HL-60 (cell line): ENCODE data around the gene EXOC1.

ENCODE experiments used
- DNase-seq, 2 experiments: peaks; one replicate each; pipeline ENCODE4 v3.0.0-alpha.2; 2010 to 2020; ENCODE audit warnings: low read depth in 1 of 2, low spot score in 1 of 2
- H3K27ac ChIP-seq: fragments of 250-450 bp; sonication (Bioruptor Pico); replicated peaks from 2 replicates; pipeline ENCODE4 v1.5.1; 2020; ENCODE audit warnings: mild to moderate bottlenecking, moderate library complexity
- H3K27me3 ChIP-seq: fragments of 250-450 bp; sonication (Bioruptor Pico); 2 replicates; pipeline ENCODE4 v1.5.1; 2021; ENCODE audit warnings: mild to moderate bottlenecking, moderate library complexity; ENCODE audit not compliant: insufficient read depth, poor library complexity, severe bottlenecking
- H3K4me3 ChIP-seq: replicated peaks from 2 replicates; pipeline ENCODE4 v1.5.1; 2011; ENCODE audit warnings: mild to moderate bottlenecking, control low read depth, low read length; ENCODE audit not compliant: insufficient read depth
- GABPA ChIP-seq: IDR thresholded peaks from 2 replicates; pipeline ENCODE4 v1.6.1; 2012; ENCODE audit warnings: low read depth
- POLR2AphosphoS5 ChIP-seq: IDR thresholded peaks from 2 replicates; pipeline ENCODE4 v1.6.1; 2012; ENCODE audit warnings: low read depth
- SPI1 ChIP-seq: IDR thresholded peaks from 2 replicates; pipeline ENCODE4 v1.6.1; 2012; ENCODE audit warnings: low read depth, mild to moderate bottlenecking, borderline replicate concordance
- TF ChIP-seq, protein P1 (sequence below): IDR thresholded peaks from 2 replicates; pipeline ENCODE4 v1.6.1; 2012; ENCODE audit warnings: low read depth; ENCODE audit not compliant: insufficient replicate concordance
- TF ChIP-seq, protein P2 (sequence below): IDR thresholded peaks from one replicate; pipeline ENCODE4 v1.5.1; 2011; ENCODE audit warnings: low read length, control low read depth, inconsistent platforms; ENCODE audit not compliant: insufficient read depth

Gene EXOC1

DNA sequence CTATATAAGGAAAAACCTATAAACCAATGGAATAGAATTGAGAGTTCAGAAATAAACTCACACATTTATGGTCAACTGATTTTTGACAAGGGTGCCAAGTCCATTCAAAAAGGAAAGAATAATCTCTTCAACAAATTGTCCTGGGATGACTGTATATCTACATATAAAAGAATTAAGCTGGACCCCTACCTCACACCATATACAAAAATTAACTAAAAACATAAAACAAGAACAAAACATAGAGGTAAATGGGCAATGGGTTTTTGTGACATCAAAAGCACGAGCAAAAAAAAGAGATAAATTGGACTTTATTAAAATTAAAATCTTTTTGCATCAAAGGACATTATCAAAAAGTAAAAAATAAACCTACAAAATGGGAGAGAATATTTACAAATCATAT lies 15.5 kb upstream of the EXOC1 start:
- no peak overlapping the region for H3K4me3 ChIP-seq
- no peaks in the 10 kb centered on the region for H3K27me3 ChIP-seq
- TF ChIP-seq, protein P1, sequence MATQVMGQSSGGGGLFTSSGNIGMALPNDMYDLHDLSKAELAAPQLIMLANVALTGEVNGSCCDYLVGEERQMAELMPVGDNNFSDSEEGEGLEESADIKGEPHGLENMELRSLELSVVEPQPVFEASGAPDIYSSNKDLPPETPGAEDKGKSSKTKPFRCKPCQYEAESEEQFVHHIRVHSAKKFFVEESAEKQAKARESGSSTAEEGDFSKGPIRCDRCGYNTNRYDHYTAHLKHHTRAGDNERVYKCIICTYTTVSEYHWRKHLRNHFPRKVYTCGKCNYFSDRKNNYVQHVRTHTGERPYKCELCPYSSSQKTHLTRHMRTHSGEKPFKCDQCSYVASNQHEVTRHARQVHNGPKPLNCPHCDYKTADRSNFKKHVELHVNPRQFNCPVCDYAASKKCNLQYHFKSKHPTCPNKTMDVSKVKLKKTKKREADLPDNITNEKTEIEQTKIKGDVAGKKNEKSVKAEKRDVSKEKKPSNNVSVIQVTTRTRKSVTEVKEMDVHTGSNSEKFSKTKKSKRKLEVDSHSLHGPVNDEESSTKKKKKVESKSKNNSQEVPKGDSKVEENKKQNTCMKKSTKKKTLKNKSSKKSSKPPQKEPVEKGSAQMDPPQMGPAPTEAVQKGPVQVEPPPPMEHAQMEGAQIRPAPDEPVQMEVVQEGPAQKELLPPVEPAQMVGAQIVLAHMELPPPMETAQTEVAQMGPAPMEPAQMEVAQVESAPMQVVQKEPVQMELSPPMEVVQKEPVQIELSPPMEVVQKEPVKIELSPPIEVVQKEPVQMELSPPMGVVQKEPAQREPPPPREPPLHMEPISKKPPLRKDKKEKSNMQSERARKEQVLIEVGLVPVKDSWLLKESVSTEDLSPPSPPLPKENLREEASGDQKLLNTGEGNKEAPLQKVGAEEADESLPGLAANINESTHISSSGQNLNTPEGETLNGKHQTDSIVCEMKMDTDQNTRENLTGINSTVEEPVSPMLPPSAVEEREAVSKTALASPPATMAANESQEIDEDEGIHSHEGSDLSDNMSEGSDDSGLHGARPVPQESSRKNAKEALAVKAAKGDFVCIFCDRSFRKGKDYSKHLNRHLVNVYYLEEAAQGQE: no peak
- TF ChIP-seq POLR2AphosphoS5 (no peak), SPI1 (no peak), GABPA (no peak)
- TF ChIP-seq, protein P2, sequence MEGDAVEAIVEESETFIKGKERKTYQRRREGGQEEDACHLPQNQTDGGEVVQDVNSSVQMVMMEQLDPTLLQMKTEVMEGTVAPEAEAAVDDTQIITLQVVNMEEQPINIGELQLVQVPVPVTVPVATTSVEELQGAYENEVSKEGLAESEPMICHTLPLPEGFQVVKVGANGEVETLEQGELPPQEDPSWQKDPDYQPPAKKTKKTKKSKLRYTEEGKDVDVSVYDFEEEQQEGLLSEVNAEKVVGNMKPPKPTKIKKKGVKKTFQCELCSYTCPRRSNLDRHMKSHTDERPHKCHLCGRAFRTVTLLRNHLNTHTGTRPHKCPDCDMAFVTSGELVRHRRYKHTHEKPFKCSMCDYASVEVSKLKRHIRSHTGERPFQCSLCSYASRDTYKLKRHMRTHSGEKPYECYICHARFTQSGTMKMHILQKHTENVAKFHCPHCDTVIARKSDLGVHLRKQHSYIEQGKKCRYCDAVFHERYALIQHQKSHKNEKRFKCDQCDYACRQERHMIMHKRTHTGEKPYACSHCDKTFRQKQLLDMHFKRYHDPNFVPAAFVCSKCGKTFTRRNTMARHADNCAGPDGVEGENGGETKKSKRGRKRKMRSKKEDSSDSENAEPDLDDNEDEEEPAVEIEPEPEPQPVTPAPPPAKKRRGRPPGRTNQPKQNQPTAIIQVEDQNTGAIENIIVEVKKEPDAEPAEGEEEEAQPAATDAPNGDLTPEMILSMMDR: no peak
- H3K27ac ChIP-seq: no peak overlapping the region
- DNase-seq: no peak

DNA sequence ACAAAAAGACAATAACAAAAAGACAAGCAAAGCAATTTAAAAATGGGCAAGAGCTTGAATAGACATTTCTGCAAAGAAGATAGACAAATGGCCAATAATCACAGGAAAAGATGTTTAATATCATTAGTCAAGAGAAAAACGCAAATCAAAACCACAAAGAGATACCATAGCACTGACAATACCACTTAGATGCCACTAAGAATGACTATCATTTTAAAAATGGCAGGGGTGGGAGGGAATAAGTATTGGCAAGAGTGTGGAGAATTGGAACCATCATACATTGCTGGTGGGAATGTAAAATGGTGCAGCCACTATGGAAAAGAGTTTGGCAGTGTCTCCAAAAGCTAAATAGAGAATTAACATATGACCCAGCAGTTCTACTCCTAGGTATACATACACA lies 15.1 kb upstream of the EXOC1 start:
- TF ChIP-seq SPI1: no peak
- TF ChIP-seq, protein P1: no peak
- TF ChIP-seq, protein P2: no peak
- TF ChIP-seq GABPA: no peak
- no peak for TF ChIP-seq POLR2AphosphoS5
- Histone ChIP-seq H3K27me3 (no peaks in the 10 kb centered on the region), H3K27ac (no peak overlapping the region), H3K4me3 (no peak overlapping the region)
- no peak for DNase-seq

DNA sequence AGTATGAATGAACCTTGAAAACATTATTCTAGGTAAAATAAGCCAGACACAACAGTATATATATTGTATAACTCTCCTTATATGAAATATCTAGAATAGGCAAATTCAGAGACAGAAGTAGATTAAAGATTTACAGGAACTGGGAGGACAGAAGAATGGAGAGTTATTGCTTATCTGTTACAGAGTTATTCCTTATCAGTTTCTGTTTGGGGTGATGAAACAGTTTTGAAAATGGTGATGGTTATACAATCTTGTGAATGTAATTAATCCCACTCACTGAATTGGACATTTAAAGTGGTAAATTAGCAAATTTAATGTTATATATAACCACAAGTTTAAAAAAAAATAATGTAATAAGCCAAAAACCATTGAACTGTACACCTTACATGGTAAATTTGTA lies 14.5 kb upstream of the EXOC1 start:
- TF ChIP-seq, protein P2: no peak
- TF ChIP-seq, protein P1: no peak
- TF ChIP-seq GABPA (no peak), POLR2AphosphoS5 (no peak), SPI1 (no peak)
- H3K27me3 ChIP-seq: no peaks in the 10 kb centered on the region
- H3K4me3 ChIP-seq: no peak overlapping the region
- no peak overlapping the region for H3K27ac ChIP-seq
- DNase-seq: no peak
